CD4-positive, alpha-beta T cell treated with Interleukin-21 for 1 hour (primary cell): ENCODE results near the gene DNAJC27.

Experiments used
- DNase-seq: peaks from one replicate; pipeline ENCODE4 v3.0.0-alpha.2; 2020

DNAJC27 gene

GRCh38 chr2:24970483-24971285, 1.1 kb downstream of the DNAJC27 start:
- DNase-seq: no peak

- DNase-seq: no peak
Measured at GRCh38 chr2:24969784-24970183, 2.0 kb downstream of the DNAJC27 start.

GRCh38 chr2:24961903-24962302, 9.9 kb downstream of the DNAJC27 start:
- no peak for DNase-seq

- DNase-seq: no peak
Measured at GRCh38 chr2:24959761-24960160, 12.0 kb downstream of the DNAJC27 start.

GRCh38 chr2:24958411-24958935, 13.3 kb downstream of the DNAJC27 start:
- DNase-seq: no peak

GRCh38 chr2:24957976-24958375, 13.8 kb downstream of the DNAJC27 start:
- DNase-seq: no peak

GRCh38 chr2:24957221-24957620, 14.5 kb downstream of the DNAJC27 start:
- DNase-seq: no peak

- no peak for DNase-seq
Measured at GRCh38 chr2:24955921-24956320, 15.8 kb downstream of the DNAJC27 start.

GRCh38 chr2:24955232-24955631, 16.5 kb downstream of the DNAJC27 start:
- no peak for DNase-seq

- no peak for DNase-seq
Measured at GRCh38 chr2:24950102-24950501, 21.7 kb downstream of the DNAJC27 start.

- DNase-seq: no peak
Measured at GRCh38 chr2:24948506-24948905, 23.2 kb downstream of the DNAJC27 start.

GRCh38 chr2:24947561-24948157, 24.1 kb downstream of the DNAJC27 start:
- DNase-seq: no peak

GRCh38 chr2:24945907-24946306, 25.8 kb downstream of the DNAJC27 start:
- no peak for DNase-seq

- DNase-seq: no peak
Measured at GRCh38 chr2:24943427-24944053, 28.2 kb downstream of the DNAJC27 start.

- DNase-seq: no peak
Measured at GRCh38 chr2:24939353-24939752, 32.4 kb downstream of the DNAJC27 start.

- DNase-seq: no peak
Measured at GRCh38 chr2:24937236-24937635, 34.5 kb downstream of the DNAJC27 start.

- DNase-seq: no peak
Measured at GRCh38 chr2:24935145-24935544, 36.6 kb downstream of the DNAJC27 start.

- DNase-seq: no peak
Measured at GRCh38 chr2:24932715-24933114, 39.0 kb downstream of the DNAJC27 start.

GRCh38 chr2:24930768-24931167, 41.0 kb downstream of the DNAJC27 start:
- DNase-seq: no peak

- DNase-seq: no peak
Measured at GRCh38 chr2:24929230-24929629, 42.5 kb downstream of the DNAJC27 start.

- no peak for DNase-seq
Measured at GRCh38 chr2:24928036-24928435, 43.7 kb downstream of the DNAJC27 start.

- peak; percentile 32 for DNase-seq
Measured at GRCh38 chr2:24926602-24927252, 45.0 kb downstream of the DNAJC27 start.

- no peak for DNase-seq
Measured at GRCh38 chr2:24926220-24926601, 45.5 kb downstream of the DNAJC27 start.
